Measurements from ENCODE around the gene CTNND2. TPM values are rescaled to one million over a fixed set of nuclear protein-coding genes. Genes with fewer than 3 reads are reported as not detected.

CTNND2 gene
- total and polyA plus RNA-seq, 9 of the 15 experiments (the other 6 are each of a cell fraction or from before 2014, with no cell fraction given), result 0.03 to 0.35 TPM; not detected in 7

DNA sequence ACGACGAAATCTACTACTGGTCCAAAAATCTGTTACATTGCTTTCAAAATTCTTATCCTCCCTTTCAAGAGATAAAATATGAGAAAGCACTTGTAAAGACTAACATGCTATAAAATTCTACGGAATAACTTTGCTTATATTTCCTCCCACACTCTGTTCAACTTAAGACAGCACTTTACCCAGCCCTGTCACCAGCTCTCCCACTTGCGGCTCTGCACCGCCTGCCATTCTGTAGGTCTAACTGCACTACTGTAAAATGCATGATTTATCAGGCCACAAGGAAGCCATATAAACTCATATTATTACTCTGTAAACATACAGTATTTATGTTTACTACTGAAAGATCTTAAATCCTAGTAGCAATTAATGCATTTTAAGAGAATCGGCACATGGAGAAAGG lies 11.4 kb downstream of the CTNND2 start (continued):
- TF ChIP-seq HNRNPK (IDR thresholded peaks at IDR 0.05; ENCODE audit: low read depth, low read length, poor library complexity, severe bottlenecking) (no peak), ZNF197 (CRISPR knock-in tag; IDR thresholded peaks at IDR 0.05; ENCODE audit: low read depth) (no peak), PRMT5 (CRISPR knock-in tag; IDR thresholded peaks at IDR 0.05) (no peak), CBX3 (IDR thresholded peaks at IDR 0.05; ENCODE audit: borderline replicate concordance in 1 of 2, low read length in 2 of 2) (no peak), RBM15 (IDR thresholded peaks at IDR 0.05; ENCODE audit: insufficient read depth, low read length) (no peak)

DNA sequence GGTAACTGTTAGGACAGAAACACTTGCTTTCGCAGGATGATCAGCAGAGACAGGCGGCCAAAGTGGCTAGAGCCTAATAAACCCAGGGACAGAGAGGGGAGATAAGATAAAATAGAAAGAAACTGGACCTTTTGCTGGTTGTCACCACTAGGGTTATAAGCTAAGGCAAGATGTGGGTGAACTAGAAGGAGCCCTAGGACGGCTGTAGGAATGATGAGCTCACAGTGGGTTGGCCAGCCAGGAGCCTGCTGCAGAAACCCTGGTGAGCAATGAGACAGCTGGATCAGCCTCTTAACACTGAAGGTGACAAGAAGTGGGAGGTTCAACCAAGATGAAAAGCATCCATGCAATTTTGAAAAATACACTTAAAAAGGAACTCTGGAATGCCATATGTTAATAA lies 13.5 kb downstream of the CTNND2 start:
- no peak for ATAC-seq
- in situ Hi-C loops (cut with MboI), result no loop called here
- Histone ChIP-seq H3K9me1 (ENCODE audit: control insufficient read depth, insufficient read depth, low read length) (no peaks in the 10 kb centered on the region), H3K9ac (ENCODE audit: insufficient read depth in 1 of 2, low read depth in 2 of 2, low read length in 2 of 2) (no peak overlapping the region), H3K27ac (ENCODE audit: extremely low read depth, low read depth, low read length) (no peak overlapping the region), H3K79me2 (ENCODE audit: control insufficient read depth, insufficient read depth, low read length) (no peaks in the 10 kb centered on the region), H3K4me2 (ENCODE audit: insufficient read depth, low read length) (no peak overlapping the region), H3K36me3 (ENCODE audit: control insufficient read depth, insufficient read depth, low read length) (no peaks in the 10 kb centered on the region), H3K9me3 (replicated peaks; ENCODE audit: control insufficient read depth, insufficient read depth, low read depth, low read length) (no peaks in the 10 kb centered on the region), H3K4me3 (no peak overlapping the region), H4K20me1 (replicated peaks; ENCODE audit: control insufficient read depth, insufficient read depth, low read length) (no peaks in the 10 kb centered on the region), H3K4me1 (replicated peaks in 1 of 2; ENCODE audit: control insufficient read depth in 2 of 2, insufficient read depth in 2 of 2, low read length in 2 of 2) (no peaks in the 10 kb centered on the region), H3K27me3 (ENCODE audit: control insufficient read depth in 2 of 2, insufficient read depth in 2 of 2, low read length in 2 of 2) (no peaks in the 10 kb centered on the region), H2AFZ (ENCODE audit: low read depth, low read length) (no peak overlapping the region)
- no TSS peak for BruUV-seq (replicated peaks)
- POLR2A ChIA-PET, result no interaction called here
- no peak for FAIRE-seq
- WGBS (ENCODE audit: insufficient coverage, low coverage, missing lambda C conversion rate), result 0% methylated on average over 3 of the region's 3 CpGs
- CTCF ChIA-PET (ENCODE audit: low intra/inter-chr PET ratio), result no interaction called here
- intact Hi-C loops (cut with micrococcal nuclease), result no loop called here
- DNase-seq (ENCODE audit: extremely low read depth in 1 of 4, low spot score in 3 of 4), result no peak
- TF ChIP-seq PHF8 (IDR thresholded peaks at IDR 0.05; ENCODE audit: borderline replicate concordance, low read length), result no peak
- TF ChIP-seq CBX2 (IDR thresholded peaks at IDR 0.05; ENCODE audit: insufficient read depth, low read length, poor library complexity, severe bottlenecking), result no peak
- no peak for TF ChIP-seq ZNF143 (CRISPR knock-in tag; IDR thresholded peaks at IDR 0.05)
- no peak for TF ChIP-seq MED1 (CRISPR knock-in tag; IDR thresholded peaks at IDR 0.05; ENCODE audit: borderline replicate concordance)
- TF ChIP-seq ESRRA (IDR thresholded peaks at IDR 0.05; ENCODE audit: borderline replicate concordance, low read depth), result no peak
- TF ChIP-seq TRIM24 (IDR thresholded peaks at IDR 0.05), result no peak
- TF ChIP-seq ZNF507 (tag; conservative IDR thresholded peaks at IDR 0.05), result no peak
- TF ChIP-seq, protein P1, sequence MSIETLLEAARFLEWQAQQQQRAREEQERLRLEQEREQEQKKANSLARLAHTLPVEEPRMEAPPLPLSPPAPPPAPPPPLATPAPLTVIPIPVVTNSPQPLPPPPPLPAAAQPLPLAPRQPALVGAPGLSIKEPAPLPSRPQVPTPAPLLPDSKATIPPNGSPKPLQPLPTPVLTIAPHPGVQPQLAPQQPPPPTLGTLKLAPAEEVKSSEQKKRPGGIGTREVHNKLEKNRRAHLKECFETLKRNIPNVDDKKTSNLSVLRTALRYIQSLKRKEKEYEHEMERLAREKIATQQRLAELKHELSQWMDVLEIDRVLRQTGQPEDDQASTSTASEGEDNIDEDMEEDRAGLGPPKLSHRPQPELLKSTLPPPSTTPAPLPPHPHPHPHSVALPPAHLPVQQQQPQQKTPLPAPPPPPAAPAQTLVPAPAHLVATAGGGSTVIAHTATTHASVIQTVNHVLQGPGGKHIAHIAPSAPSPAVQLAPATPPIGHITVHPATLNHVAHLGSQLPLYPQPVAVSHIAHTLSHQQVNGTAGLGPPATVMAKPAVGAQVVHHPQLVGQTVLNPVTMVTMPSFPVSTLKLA (conservative IDR thresholded peaks at IDR 0.05), result no peak
- TF ChIP-seq, protein P2, sequence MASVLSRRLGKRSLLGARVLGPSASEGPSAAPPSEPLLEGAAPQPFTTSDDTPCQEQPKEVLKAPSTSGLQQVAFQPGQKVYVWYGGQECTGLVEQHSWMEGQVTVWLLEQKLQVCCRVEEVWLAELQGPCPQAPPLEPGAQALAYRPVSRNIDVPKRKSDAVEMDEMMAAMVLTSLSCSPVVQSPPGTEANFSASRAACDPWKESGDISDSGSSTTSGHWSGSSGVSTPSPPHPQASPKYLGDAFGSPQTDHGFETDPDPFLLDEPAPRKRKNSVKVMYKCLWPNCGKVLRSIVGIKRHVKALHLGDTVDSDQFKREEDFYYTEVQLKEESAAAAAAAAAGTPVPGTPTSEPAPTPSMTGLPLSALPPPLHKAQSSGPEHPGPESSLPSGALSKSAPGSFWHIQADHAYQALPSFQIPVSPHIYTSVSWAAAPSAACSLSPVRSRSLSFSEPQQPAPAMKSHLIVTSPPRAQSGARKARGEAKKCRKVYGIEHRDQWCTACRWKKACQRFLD (CRISPR knock-in tag; IDR thresholded peaks at IDR 0.05), result no peak
- TF ChIP-seq HOXB6 (CRISPR knock-in tag; IDR thresholded peaks at IDR 0.05; ENCODE audit: borderline replicate concordance), result no peak
- TF ChIP-seq NR2C1 (IDR thresholded peaks at IDR 0.05), result no peak
- no peak for TF ChIP-seq NR2C1 (tag; IDR thresholded peaks at IDR 0.05)
- TF ChIP-seq, protein P3, sequence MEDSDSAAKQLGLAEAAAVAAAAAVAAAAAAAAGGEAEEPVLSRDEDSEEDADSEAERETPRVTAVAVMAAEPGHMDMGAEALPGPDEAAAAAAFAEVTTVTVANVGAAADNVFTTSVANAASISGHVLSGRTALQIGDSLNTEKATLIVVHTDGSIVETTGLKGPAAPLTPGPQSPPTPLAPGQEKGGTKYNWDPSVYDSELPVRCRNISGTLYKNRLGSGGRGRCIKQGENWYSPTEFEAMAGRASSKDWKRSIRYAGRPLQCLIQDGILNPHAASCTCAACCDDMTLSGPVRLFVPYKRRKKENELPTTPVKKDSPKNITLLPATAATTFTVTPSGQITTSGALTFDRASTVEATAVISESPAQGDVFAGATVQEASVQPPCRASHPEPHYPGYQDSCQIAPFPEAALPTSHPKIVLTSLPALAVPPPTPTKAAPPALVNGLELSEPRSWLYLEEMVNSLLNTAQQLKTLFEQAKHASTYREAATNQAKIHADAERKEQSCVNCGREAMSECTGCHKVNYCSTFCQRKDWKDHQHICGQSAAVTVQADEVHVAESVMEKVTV (CRISPR knock-in tag; IDR thresholded peaks at IDR 0.05), result no peak
- TF ChIP-seq ZFX (CRISPR knock-in tag; IDR thresholded peaks at IDR 0.05), result no peak

Measured in K562 (cell line).